ENCODE data around the gene TCF7. TPM values are rescaled to one million over a fixed set of nuclear protein-coding genes. Genes with fewer than 3 reads are reported as not detected.

Gene TCF7
- total RNA-seq, 1 experiment from 2014 or later = 16.8 TPM

- Mint-ChIP-seq H3K27ac (ENCODE audit: unreplicated experiment) (no peak overlapping the region), H3K4me1 (ENCODE audit: low read depth, unreplicated experiment) (peaks cover 18% of the 10 kb centered on the region), H3K9me3 (ENCODE audit: low read depth, unreplicated experiment) (no peaks in the 10 kb centered on the region), H3K36me3 (ENCODE audit: insufficient read depth, unreplicated experiment) (no peaks in the 10 kb centered on the region), H3K4me3 (ENCODE audit: low read depth, unreplicated experiment) (no peak overlapping the region), H3K27me3 (ENCODE audit: unreplicated experiment) (no peaks in the 10 kb centered on the region)
- TF ChIP-seq CTCF (IDR thresholded peaks at IDR 0.05; ENCODE audit: unreplicated experiment) = no peak
- BruUV-seq (replicated peaks) = no TSS peak
- CTCF ChIA-PET = no interaction called here
- intact Hi-C loops (cut with micrococcal nuclease; ENCODE audit: unreplicated experiment) = loop anchor here (5.0 kb wide), 1 partner anchor 183 kb away; no protein-coding TSS in a partner anchor
- no peak for DNase-seq
These were observed 10.4 kb upstream of the TCF7 start for GRCh38 chr5:134103998-134104654.

DNA sequence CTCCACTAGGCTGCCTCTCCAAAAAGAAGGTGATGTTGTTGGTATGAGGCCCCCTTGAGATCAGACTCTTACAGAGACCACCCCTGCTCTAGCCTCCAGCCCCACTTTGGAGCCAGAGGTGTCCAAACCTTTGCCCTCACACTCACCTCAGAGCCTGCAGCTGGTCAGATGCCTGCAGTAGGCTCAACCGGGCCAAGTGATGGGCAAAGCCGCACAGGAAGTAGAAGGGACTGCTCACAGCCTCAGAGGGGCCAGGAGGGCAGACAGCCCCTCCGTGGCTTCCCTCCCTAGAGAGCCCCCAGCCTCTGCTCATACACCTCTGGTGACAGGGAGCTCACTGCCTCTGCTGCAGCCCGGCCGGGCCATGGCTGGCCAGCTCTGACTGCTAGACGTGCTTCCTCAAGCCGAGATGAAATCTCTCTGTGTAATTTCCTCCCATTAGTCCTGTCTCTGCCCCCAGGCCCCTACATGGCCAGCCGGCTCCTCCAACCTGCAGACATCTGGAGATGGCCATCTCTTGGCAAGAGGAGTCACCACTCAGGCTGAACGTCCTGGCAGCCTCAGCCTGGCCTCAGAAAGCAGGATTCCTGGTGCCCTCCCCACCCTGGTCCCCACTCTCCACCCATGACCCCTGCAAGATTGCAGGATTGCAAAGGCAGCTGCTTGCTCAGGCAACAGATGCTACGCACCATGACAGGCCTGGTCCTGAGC is 7.3 kb upstream of the TCF7 start:
- Mint-ChIP-seq H3K9me3 (ENCODE audit: low read depth, unreplicated experiment) (no peaks in the 10 kb centered on the region), H3K27me3 (ENCODE audit: unreplicated experiment) (peaks cover 13% of the 10 kb centered on the region)

DNA sequence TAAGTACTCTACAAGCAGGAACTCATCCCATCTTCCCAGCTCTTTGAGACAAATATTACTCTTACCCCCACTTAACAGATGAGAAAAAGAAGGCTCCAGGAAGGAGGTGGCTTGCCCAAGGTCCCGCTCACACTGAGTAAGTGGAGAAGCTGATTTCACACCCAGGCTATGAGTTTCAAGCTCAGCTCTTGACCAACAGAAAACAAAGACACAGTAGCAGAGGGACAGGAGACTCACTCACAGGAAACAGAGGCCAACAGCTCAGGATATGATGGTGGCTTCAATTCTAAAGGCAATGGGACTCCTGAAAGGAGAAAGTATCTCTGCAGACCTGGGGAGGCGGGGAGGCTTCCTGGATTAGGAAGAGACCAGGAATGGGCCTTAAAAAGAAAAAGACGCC is 6.7 kb upstream of the TCF7 start:
- Mint-ChIP-seq H3K9me3 (ENCODE audit: low read depth, unreplicated experiment) (no peaks in the 10 kb centered on the region), H3K4me3 (ENCODE audit: low read depth, unreplicated experiment) (no peak overlapping the region), H3K27me3 (ENCODE audit: unreplicated experiment) (peaks cover 20% of the 10 kb centered on the region), H3K27ac (ENCODE audit: unreplicated experiment) (no peak overlapping the region), H3K4me1 (ENCODE audit: low read depth, unreplicated experiment) (no peaks in the 10 kb centered on the region), H3K36me3 (ENCODE audit: insufficient read depth, unreplicated experiment) (no peaks in the 10 kb centered on the region)
- intact Hi-C loops (cut with micrococcal nuclease; ENCODE audit: unreplicated experiment) = no loop called here
- CTCF ChIA-PET = interaction anchor here (1.1 to 1.6 kb wide), 2 partner anchors 17 to 68 kb away, joined by 3 read pairs; no protein-coding TSS in a partner anchor
- DNase-seq = no peak
- TF ChIP-seq CTCF (IDR thresholded peaks at IDR 0.05; ENCODE audit: unreplicated experiment) = no peak
- no TSS peak for BruUV-seq (replicated peaks)

More for the DNA sequence above, 7.3 kb upstream of the TCF7 start:
- Mint-ChIP-seq H3K27ac (ENCODE audit: unreplicated experiment) (no peak overlapping the region), H3K36me3 (ENCODE audit: insufficient read depth, unreplicated experiment) (no peaks in the 10 kb centered on the region), H3K4me3 (ENCODE audit: low read depth, unreplicated experiment) (no peak overlapping the region), H3K4me1 (ENCODE audit: low read depth, unreplicated experiment) (no peaks in the 10 kb centered on the region)
- intact Hi-C loops (cut with micrococcal nuclease; ENCODE audit: unreplicated experiment) = no loop called here
- TF ChIP-seq CTCF (IDR thresholded peaks at IDR 0.05; ENCODE audit: unreplicated experiment) = no peak
- CTCF ChIA-PET = interaction anchor here (1.1 to 1.6 kb wide), 2 partner anchors 18 to 68 kb away, joined by 3 read pairs; no protein-coding TSS in a partner anchor
- BruUV-seq (replicated peaks) = no TSS peak
- DNase-seq = no peak

- Mint-ChIP-seq H3K36me3 (ENCODE audit: insufficient read depth, unreplicated experiment) (peaks cover 17% of the 10 kb centered on the region), H3K4me3 (ENCODE audit: low read depth, unreplicated experiment) (no peak overlapping the region), H3K9me3 (ENCODE audit: low read depth, unreplicated experiment) (no peaks in the 10 kb centered on the region), H3K27me3 (ENCODE audit: unreplicated experiment) (peaks cover 20% of the 10 kb centered on the region), H3K4me1 (ENCODE audit: low read depth, unreplicated experiment) (peaks cover 8% of the 10 kb centered on the region), H3K27ac (ENCODE audit: unreplicated experiment) (no peak overlapping the region)
- no peak for DNase-seq
- CTCF ChIA-PET = interaction anchor here (0.6 kb wide), 1 partner anchor 177 kb away, joined by 4 read pairs; no protein-coding TSS in a partner anchor
- intact Hi-C loops (cut with micrococcal nuclease; ENCODE audit: unreplicated experiment) = no loop called here
- no TSS peak for BruUV-seq (replicated peaks)
- TF ChIP-seq CTCF (IDR thresholded peaks at IDR 0.05; ENCODE audit: unreplicated experiment) = no peak
These were observed 4.1 kb upstream of the TCF7 start for GRCh38 chr5:134110382-134110781.
